Activated CD4-positive, alpha-beta T cell treated with anti-CD3 and anti-CD28 coated beads, Interleukin-2, amount 50 U/mL, for 1 hour (primary cell): ENCODE results near the gene CROCC.
"Not testable (repeated sequence)": the region's sequence is repeated elsewhere in the genome, so short reads cannot be mapped to it uniquely, and the experiment has no call there.

Source experiments
- DNase-seq: peaks from one replicate; pipeline ENCODE4 v3.0.0-alpha.2; 2020

CROCC gene

DNA sequence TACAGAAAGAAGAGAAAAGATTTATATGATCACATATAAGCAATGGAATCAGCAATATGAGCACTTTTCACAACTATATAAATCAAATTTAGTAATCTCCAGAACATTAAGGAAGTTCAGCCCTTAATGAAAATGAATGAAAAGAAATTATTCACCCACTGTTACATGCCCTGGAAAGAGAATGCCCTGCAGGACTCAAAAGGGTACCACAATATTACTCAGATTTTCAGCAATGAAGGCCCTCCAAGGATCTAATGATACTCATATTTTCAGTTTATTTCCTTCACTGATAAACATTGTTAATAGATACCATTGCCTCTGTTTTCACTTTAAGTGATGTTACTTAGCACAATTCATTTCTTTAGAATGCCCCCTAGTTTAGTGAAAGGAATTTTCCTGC lies 23.4 kb upstream of the CROCC start:
- not testable (repeated sequence) for DNase-seq

DNA sequence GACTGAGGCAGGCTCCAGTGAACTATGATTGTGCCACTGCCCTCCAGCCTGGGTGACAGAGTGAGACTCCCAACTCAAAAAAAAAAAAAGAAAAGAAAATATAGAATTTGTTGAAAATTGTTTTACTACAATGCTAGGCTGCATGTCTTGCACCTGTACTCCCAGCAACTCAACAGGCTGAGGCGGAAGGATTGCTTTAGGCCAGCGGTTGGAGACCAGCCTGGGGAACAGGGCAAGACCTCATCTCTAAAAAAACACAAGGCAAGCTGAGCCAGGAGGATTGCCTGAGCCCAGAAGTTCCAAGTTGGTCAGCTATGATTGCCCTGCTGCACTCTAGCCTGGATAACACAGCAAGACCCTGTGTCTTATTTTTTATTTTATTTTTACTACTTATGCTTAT lies 22.7 kb upstream of the CROCC start:
- not testable (repeated sequence) for DNase-seq

DNA sequence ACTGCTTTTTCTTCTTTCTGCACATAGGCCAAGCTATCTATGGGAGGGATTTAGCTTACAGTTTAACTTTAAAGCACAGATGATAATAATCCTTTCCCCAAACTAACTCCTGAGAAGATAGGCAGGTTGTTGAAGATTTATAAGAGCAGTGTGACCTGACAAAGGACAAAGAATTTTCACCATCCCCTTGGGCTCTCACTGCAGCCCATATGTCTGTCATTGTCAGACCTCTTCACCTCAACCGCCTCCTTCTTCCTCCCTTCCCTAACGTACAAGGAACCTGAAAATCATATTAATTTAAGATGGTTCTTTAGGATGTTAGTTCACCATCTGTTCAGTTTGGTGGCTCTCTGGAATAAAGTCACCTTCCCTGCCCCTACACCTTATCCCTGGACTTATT lies 21.0 kb upstream of the CROCC start:
- no peak for DNase-seq

DNA sequence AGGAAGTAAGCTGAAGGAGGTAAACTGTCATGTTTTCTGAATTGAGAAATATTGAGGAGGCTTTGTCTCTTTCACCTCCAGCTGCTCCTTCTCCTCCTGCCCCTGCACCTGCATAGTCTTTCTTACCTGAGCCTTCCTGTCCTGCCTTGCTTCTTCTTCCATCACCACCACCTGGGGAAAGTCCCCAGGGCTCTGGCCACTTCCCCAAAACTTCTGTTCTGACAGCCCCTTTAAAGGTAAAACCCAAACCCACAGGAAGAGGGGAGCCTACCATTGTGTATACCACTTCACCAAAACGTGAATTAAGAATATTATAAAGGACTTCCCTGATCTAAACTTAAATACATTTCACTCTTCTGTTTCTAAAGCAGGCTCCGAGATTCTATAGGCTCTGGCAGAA lies 20.4 kb upstream of the CROCC start:
- not testable (repeated sequence) for DNase-seq

DNA sequence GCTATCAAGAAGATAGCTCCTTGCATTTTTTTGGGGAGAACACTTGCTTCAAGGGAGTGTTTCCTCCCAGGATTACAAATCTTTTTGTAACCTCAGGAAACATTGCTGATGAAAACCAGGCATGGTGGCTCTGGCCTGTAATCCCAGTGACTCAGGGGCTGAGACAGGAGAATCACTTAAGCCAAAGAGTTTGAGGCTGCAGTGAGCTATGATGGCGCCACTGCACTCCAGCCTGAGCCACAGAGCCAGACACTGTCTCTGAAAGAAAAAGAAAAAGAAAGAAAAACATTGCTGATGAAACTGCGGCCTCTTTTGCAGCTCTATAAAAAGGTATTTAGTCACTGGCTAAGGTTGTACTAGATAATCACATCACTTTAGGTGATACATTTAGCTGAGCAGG lies 18.7 kb upstream of the CROCC start:
- no peak for DNase-seq

DNA sequence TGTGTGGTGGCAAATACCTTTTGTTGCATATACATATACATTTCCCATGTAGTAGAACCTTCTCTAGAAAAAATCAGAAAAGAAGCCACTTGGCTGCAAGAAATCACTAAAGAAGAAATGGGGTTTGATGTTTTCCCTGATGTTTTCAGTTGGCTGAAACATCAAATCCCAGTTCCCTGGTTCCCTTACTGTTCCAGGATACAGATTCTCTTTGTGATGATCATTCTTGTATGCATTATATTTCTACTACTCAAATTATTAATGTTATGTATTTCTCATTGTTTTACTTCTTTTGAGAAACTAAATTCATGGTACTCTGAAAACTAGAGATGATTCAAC lies 18.3 kb upstream of the CROCC start:
- DNase-seq, result no peak

DNA sequence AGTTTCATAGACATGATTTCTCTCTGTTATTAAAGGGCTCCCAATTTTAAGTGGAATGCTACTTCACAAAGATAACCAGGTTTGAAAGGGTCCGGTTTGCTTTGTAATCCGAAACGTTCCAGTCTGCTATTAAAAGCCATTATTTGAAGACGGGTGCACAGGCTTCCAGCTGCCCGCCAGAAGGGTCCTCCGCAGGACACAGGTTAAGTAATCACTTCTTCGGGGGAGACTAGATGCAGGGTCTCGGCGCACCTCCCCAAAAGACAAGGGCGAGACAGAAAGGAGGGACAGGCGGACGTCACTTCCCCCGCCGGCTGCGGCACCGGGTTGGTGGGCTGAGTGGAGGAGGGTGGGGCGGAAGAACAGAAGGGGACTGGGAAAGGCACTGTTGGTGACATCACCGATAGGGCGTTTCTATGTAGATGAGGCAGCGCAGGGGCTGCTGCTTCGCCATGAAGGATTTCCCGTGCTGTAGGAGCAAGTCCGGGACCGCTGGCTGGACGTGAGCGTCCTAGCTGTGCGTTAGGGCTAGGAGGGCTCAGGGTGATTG lies 17.1 kb upstream of the CROCC start:
- DNase-seq, result peak; percentile 100

DNA sequence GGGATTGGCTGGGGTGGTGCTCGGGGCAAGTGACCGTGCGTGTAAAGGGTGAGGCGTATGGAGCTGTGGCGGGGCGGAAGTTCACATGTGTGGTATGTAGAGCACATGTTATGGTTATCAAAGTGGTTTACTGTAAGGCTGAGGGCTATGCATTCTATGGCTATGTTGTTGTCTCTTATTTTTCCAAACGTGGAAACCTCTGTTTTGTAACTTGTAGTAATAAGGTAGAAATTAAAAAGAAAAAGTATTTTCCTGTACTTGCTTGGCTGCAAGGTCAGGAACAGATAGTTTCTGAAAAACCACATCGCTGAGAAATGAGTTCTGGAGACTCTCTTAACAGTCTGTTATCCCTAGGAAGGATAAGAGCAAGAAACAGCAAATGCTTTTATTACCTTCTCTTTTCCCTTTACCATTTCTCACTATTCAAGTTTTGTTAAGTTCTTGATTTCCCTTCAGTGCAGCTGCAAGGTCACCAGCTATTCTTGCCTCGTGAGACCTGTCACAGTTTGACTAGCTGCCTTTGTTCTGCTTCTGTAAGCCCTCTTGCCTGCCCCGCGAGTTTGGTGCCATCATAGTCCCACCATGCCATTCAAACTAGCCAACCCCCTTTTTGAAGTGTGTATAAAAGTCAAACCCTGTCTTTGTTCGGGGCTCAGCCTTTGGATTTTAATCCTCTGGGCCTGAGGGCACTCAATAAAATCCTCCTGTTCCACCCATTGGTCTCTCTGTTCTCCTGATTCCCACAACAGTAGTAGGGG lies 16.4 kb upstream of the CROCC start:
- DNase-seq, result no peak

DNA sequence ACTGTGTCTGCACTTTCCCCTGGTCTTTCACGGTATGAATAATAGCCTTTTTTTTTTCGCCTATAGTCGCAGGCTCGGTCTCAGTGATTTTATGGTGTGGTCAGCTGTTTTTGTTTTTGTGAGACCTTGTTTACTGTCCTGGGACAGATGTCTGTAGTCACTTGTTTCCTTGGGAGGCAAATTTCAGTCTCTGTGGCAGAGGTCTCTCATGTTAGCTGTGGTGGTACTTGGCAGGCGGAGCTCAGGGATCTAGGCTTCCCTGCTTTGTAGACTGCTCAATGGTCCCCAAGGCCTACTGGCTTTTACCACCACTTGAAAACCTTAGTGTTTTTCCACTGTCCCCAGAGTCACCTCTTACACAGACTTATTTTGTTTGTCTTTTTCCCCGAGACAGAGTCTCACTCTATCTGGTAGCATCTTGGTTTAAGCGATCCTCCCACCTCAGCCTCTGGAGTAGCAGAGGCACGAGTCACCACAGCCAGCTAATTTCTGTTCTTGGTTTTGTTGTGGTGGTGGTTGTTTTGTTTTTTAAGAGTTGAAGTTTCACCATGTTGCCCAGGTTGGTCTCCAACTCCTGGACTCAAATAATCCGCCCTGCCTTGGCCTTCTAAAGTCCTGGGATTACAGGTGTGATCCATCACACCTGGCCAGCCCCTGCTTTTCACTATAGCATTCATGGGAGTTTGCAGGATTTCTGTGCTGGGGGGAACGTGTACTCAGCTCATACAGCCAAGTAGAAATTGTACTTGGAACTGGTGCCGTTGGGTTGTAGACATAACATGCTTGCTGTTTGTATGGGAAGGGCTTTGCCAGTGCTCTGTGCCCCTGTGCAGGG lies 15.6 kb upstream of the CROCC start:
- no peak for DNase-seq

DNA sequence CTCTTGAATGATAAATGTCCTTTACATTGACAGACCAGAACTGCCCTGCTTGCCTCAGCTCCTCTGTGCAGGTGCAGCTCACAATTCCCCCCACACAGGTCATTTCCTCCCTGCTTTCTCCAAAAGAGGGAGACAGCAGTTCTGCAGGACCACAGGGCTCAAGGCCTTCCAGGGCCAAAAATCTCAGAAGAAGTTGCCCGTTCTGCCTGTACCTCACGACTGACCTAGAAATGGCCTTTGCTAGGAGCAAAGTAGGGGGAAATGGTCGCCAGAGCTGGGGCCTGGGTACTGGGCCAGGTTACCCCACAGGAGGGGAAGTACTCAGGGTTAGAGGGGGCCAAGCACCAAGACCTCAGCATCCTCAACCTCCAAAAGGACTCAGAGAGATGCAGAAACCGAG lies 14.9 kb upstream of the CROCC start:
- no peak for DNase-seq

DNA sequence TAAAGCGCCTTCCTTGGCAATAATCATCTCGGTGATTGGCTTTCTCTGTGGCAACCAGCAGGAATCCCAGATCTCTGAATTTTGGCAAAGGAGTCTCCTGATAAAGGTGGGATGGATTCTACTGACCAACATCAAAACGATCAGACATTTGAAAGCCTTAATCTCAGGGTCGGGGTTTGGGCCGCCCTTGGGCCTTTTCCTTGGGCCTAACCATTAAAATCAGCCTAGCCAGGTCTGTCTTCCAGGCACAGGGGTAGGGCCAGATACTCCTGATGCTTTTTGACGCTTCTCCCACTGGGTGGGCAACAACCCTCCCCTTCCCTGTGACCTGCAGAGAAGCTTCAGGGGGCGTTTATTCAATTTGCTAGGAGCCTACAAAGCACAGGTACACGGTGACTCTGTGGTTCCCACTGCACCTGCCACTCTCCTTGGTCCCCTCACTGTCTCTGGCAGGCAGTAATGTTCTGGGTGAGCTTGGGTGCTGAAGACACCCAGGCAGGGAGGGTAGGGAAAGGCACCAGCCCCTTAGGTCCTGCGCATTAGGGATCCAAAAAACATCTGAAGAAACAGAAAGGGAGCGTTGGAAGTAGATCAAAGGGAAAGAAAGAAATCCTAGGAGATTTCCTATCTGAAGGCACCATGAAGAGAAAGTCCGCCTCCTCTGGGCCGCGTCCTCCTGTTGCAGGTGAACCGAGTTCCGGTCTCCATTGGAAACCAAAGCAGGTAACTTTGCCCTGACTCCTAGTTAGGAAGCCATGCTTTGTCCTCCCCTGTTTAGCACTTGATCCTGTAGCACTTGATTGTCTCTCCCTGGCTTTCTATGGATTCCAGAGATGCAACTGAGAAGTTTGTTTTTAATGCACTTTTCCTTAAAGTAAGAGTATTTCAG lies 13.6 kb upstream of the CROCC start:
- DNase-seq, result no peak

DNA sequence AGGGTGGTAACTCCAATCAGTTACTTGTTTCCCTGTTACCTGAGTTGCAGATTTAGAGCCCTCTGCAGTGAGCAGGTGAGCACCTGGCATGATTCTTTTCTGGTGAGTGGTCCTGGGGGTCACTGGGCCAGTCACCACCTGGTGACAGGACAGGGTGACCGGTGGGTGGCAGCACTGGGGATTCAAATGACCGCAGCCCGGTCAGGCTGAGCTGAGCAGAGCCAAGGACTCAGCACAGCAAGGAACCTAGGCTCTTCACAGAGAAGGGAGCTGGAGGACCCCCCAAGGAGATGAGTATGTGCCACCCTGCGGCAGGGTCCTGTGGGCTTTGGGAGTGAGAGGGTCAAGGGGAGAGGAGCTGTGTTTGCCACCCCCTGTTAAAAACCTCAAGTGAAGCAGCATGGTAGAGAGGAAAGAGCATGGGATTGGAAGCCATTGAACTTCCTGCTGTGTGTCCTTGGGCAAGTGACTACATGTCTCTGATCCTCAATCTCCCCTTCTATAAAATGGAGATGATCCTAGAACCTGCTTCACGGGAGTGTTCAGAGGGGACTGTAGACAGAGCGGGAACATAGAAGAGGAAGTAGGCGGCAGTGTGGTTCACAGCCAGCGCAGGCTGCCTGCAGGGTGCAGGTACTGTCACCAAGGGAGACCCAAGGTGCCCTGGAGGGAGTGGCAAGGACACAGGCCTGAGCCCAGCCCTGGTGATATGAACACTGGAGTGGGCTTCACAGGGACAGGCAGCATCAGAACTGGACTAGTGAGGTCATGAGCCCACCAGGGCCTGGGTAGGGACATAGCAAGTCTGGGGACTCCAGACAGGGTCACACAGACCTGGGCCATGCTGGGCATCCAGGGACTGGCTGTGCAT lies 9.6 kb upstream of the CROCC start:
- DNase-seq, result not testable (repeated sequence)

DNA sequence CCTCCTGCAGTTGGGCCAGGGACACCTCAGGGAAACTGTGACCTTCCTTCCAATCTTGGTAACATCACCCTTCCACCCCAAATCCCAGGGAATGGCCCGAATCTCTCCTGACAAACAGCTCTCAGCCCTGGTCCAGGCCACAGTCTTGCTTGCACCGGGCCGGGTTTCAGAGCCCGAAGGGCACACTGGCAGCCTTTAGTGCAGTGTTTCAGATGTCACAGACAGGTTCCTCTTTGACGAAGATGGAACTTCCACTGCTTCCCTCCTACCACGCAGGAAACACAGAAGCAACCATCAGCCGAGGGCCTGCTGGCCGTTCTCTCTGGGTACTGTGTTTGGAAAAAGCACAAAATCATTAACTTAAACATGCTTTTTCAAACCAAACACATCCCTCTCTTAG lies 9.0 kb upstream of the CROCC start:
- DNase-seq, result not testable (repeated sequence)

DNA sequence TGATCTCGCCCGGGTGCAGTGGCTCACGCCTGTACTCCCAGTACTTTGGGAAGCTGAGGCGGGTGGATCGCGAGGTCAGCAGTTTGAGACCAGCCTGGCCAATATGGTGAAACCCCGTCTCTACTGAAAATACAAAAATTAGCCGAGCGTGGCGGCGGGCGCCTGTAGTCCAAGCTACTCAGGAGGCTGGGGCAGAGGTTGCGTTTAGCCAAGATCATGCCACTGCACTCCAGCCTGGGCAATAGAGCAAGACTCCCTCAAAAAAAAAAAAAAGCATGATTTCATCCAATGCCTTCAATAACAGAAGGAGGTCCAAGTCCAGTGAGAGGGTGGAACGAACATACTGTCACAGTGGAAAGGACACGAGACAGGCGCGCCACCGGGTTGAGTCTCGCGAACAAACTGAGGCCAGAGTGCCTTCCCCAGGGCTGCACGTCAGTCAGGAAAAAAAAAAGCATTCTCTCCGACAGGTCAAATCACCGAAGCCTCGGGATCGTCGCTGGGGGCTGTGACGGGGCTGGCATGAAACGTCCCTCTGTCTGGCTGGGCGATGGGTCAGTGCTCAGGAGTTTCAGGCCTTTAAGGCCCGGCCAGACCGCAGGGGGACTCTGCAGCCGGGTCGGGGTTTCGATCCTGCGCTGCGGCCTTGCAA lies 8.4 kb upstream of the CROCC start:
- DNase-seq, result no peak

DNA sequence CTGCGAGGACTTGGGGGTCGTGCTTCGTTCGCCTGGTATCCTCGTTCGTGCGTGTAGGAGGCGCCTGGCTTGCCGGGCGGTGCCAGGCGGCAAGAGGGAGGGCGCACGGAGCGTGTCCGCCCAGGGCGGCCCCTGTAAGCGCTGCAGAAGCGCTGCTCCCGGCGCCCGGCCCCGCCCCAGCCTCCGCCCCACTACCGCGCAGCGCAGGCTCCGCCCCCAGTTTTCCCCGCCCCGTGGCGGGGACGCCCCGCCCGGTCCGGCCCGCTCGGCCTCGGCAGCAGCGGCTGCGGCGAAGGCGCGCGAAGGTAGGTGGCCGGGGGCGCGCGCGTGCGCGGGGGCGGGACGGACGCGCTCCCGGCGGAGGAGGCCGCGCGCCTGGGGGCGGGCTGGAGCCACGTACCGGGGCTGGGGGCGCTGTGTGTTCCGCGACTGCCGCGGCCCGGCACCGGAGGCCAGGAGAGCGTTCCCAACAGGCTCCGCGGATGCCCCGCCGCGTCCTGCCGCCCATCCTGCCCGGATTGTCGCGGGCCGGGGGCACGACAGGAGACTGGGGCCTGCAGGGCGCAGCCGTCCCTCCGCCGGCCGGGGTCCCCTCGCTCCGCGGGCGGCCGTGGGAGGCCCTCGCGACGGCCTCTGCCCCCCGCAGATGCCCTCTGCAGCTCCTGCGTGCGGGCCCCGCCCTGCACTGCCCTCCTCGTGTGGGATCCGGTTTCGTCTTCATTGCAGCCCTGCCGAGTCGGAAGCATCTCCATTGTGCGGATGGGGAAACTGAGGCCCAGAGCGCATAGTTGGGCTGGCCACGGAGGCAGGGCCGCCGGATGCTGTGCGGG lies 7.7 kb upstream of the CROCC start:
- DNase-seq, result peak; percentile 97

DNA sequence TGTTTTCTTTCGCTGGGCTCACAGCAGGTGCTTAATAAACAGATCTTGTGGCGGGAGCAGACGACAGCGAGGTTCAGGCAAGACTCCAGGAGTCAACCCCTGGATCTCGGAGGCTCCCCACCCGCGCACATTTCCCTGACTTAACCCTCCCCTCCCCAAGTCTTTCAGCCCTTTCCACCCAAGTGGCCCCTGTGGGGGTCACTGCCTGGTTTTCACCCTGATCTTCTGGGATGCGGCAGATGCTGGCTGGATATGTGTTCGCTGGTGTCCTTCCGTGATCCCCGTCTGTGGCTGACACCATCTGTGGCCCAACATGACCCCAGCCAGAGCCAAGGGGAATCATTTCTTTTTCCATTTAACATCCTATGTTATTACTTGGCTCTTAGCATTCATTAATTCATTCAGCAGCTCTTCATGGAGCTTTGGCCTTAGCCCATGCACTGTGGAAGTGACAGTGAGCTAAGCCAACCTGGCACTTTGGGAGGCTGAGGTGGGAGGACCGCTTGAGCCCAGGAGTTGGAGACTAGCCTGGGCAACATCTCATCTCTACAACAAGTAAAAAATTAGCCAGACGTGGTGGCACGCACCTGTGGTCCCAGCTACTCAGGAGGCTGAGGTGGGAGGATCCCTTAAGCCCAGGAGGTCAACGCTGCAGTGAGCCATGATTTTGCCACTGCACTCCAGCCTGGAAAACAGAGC lies 6.7 kb upstream of the CROCC start:
- not testable (repeated sequence) for DNase-seq

DNA sequence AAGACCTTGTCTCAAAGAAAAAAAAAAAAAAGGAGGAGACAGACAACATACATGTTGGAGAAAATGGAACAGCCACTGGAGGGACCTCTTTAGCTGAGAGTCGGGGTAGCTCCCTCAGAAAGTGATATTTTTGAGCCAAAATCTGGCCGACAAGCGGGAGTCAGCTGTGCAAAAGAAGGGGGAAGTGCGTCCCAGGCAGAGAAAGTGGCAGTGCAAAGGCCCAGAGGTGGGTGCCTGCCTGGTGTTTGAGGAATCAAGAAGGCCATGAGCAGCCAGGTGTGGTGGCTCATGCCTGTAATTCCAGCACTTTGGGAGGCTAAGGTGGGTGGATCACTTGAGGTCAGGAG lies 6.1 kb upstream of the CROCC start:
- DNase-seq, result no peak

DNA sequence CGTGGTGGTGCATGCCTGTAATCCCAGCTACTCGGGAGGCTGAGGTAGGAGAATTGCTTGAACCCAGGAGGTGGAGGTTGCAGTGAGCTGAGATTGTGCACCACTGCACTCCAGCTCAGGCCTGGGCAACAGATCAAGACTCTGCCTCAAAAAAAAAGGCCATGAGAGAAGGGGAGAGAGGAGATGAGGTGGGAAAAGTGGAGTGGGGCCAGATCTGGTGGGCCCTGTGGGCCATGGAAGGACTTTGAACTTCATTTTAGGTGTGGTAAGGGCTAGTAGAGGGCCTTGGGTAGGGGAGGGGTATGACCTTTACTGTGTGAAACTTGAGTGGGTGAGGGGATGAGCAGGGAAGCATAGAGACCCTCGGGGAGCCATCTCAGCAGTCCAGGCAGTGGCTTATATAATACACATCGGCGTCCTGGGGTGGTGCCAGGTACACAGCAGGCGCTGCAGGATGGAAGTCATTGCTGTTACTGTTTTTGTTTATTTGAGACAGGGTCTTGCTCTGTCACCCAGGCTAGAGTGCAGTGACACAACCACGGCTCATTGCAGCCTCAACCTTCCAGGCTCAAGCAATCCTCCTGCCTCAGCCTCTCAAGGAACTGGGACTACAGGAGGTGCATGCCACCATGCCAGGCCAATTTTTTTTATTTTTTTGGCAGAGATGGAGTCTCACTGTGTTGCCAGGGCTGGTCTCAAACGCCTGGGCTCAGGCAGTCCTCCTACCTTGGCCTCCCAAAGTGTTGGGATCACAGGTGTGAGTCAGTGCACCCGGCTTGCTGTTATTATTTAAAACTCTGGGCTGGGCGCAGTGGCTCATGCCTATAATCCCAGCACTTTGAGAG lies 5.5 kb upstream of the CROCC start:
- not testable (repeated sequence) for DNase-seq

DNA sequence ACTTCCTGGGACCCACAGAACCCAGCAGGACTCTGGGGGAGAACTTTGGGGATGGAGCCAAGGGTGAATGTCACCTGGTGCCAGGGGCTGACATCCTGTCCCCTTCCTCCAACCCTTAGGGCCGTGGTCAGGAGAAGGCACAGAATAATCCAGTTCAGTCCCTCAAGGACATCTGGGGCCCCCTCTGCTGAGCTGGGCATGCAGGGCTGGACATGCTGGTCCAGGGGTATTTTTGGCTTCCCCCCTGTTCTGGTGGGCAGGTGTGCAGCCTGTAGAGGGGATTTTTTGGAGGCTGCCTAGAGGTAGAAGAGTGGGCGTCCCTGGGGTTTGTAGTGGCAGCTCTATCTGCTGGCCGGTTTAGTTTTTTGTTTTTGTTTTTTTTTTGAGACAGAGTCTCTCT lies 3.4 kb upstream of the CROCC start:
- DNase-seq, result no peak
